Motor neuron (in vitro differentiated cells): Measurements from ENCODE around the gene SMIM27. TPM values are rescaled to one million over a fixed set of nuclear protein-coding genes. Genes with fewer than 3 reads are reported as not detected.
"Not testable (repeated sequence)": the region's sequence is repeated elsewhere in the genome, so short reads cannot be mapped to it uniquely, and the experiment has no call there.

ENCODE experiments used
- ATAC-seq, 8 experiments: fragments of 200-7000 bp; cut with Tn5 transposase; replicated peaks in 6 of 8; 2 replicates each; pipeline ENCODE4 v1.8.0; 2021; ENCODE audit warnings: mild to moderate bottlenecking in 8 of 8, moderate library complexity in 8 of 8
- H3K27ac ChIP-seq, 2 donors: fragments of 250-450 bp; sonication (Bioruptor Pico); 2 replicates each; pipeline ENCODE4 v1.9.0; 2021; ENCODE audit warnings: antibody characterized with exemption in 2 of 2, mild to moderate bottlenecking in 2 of 2, moderate library complexity in 1 of 2
- H3K4me1 ChIP-seq, 2 donors: fragments of 250-450 bp; sonication (Bioruptor Pico); replicated peaks in 1 of 2; 2 replicates each; pipeline ENCODE4 v1.6.1; 2021; ENCODE audit warnings: antibody characterized with exemption in 2 of 2, mild to moderate bottlenecking in 2 of 2, moderate library complexity in 1 of 2
- H3K4me3 ChIP-seq, 5 donors: fragments of 250-450 bp; sonication (Bioruptor Pico); 2 replicates each; pipeline ENCODE4 v1.9.0; 2021; ENCODE audit warnings: antibody characterized with exemption in 5 of 5, mild to moderate bottlenecking in 5 of 5, moderate library complexity in 4 of 5
- WGBS, 10 experiments: fragments of 450-650 bp; shearing (Covaris generic); methylation state at CpG; one replicate each; pipeline ENCODE4 v1.0.0; 2022; 5-methylcytosine and 5-hydroxymethylcytosine counted together
- in situ Hi-C, 9 experiments: fragments of 400-800 bp; cut with MboI; loops; one replicate each; pipeline ENCODE4 v1.15.0; 2021; ENCODE audit warnings: low sequenced_read_pairs in 9 of 9, low pct_unique_long_range_greater_than_20kb in 2 of 9; ENCODE audit not compliant: unreplicated experiment in 9 of 9
- total RNA-seq, 8 experiments: library from RNA; unstranded; fragments of 300-600 nt; gene quantifications; 2 replicates each; pipeline versions ENCODE4 v1.2.3 to v1.2.4, GENCODE V29; 2022

SMIM27 gene
- 10 to 100 TPM; 15.6 to 38.4 (median 19.5) TPM for total RNA-seq

GRCh38 chr9:32552172-32552872 is at the start of gene SMIM27, which contains the start of gene TOPORS:
Gene SMIM27, plus strand, starts transcription at chr9:32552327. Its CDS starts 108 bp downstream, at chr9:32552435.
Gene TOPORS, minus strand, starts transcription at chr9:32552586. Its CDS starts 150 bp downstream, at chr9:32552436.
- WGBS, 10 experiments: 0 to 3% (median 0%) methylated on average over 3 to 30 of the region's 46 CpGs
- peak; percentile 72 to 78 (median 73) for ATAC-seq
- H3K27ac ChIP-seq: peak within 1 kb of the TSS; percentile 96 to 97
- peak within 1 kb of the TSS; percentile 75 to 100 (median 96) for H3K4me3 ChIP-seq
- peaks cover 4 to 6% of the 10 kb centered on the region in 2 donors for H3K4me1 ChIP-seq
- in situ Hi-C loops: loop anchor here in 3 of 9 experiments (25.0 kb wide), 2 partner anchors 165 to 435 kb away; partner anchors contain the start of gene ACO1 (in 3 of the 3)

- Histone ChIP-seq H3K4me3 (no peak overlapping the region), H3K27ac (no peak overlapping the region), H3K4me1 (no peaks in the 10 kb centered on the region)
- peak in 3 of 8 experiments; percentile 11 to 66 (median 66) for ATAC-seq
- 33 to 84% (median 71%) methylated on average over 1 to 4 of the region's 4 CpGs; no CpG with 5 or more reads in 3 of the 10 experiments for WGBS, 10 experiments
- in situ Hi-C loops: no loop called here
Measured at GRCh38 chr9:32502464-32502863, 49.7 kb upstream of the SMIM27 start.

GRCh38 chr9:32503008-32503407 is 49.1 kb upstream of the SMIM27 start:
- H3K4me1 ChIP-seq: no peaks in the 10 kb centered on the region
- in situ Hi-C loops: no loop called here
- peak in 3 of 8 experiments; percentile 13 to 67 (median 67) for ATAC-seq
- no peak overlapping the region for H3K4me3 ChIP-seq
- WGBS, 10 experiments: 0 to 100% (median 49%) methylated on average over 1 to 3 of the region's 3 CpGs; no CpG with 5 or more reads in 1 of the 10 experiments
- no peak overlapping the region for H3K27ac ChIP-seq

GRCh38 chr9:32508728-32509127 is 43.4 kb upstream of the SMIM27 start:
- in situ Hi-C loops: no loop called here
- Histone ChIP-seq H3K4me1 (no peaks in the 10 kb centered on the region), H3K27ac (no peak overlapping the region), H3K4me3 (no peak overlapping the region)
- ATAC-seq: no peak
- 80 to 100% methylated on average over 1 of the region's 1 CpG; no CpG with 5 or more reads in 8 of the 10 experiments for WGBS, 10 experiments

GRCh38 chr9:32516241-32516640 is 35.9 kb upstream of the SMIM27 start:
- Histone ChIP-seq H3K27ac (no peak overlapping the region), H3K4me3 (no peak overlapping the region), H3K4me1 (no peaks in the 10 kb centered on the region)
- in situ Hi-C loops: no loop called here
- no peak for ATAC-seq

GRCh38 chr9:32518276-32518675 is 33.9 kb upstream of the SMIM27 start:
- H3K4me3 ChIP-seq: no peak overlapping the region
- H3K4me1 ChIP-seq: no peaks in the 10 kb centered on the region
- in situ Hi-C loops: no loop called here
- ATAC-seq: no peak
- H3K27ac ChIP-seq: no peak overlapping the region
- 36 to 100% (median 79%) methylated on average over 1 of the region's 1 CpG for WGBS, 10 experiments

GRCh38 chr9:32523910-32524309 is 28.2 kb upstream of the SMIM27 start:
- in situ Hi-C loops: no loop called here
- no peak for ATAC-seq
- no peak overlapping the region for H3K27ac ChIP-seq
- WGBS, 10 experiments: 20 to 100% (median 100%) methylated on average over 1 of the region's 1 CpG; no CpG with 5 or more reads in 3 of the 10 experiments
- peaks cover 0 to 4% of the 10 kb centered on the region in 2 donors for H3K4me1 ChIP-seq
- H3K4me3 ChIP-seq: no peak overlapping the region

- ATAC-seq, H3K4me1 ChIP-seq, in situ Hi-C loops, H3K27ac ChIP-seq: not testable (repeated sequence)
- peak overlapping the region in 2 of 5 donors; percentile 48 to 55 for H3K4me3 ChIP-seq
- 76 to 100% (median 94%) methylated on average over 1 to 9 of the region's 11 CpGs; no CpG with 5 or more reads in 2 of the 10 experiments for WGBS, 10 experiments
Measured at GRCh38 chr9:32524558-32524891, 27.6 kb upstream of the SMIM27 start.

GRCh38 chr9:32524892-32525708 is 27.0 kb upstream of the SMIM27 start:
- in situ Hi-C loops: no loop called here
- Histone ChIP-seq H3K4me3 (peak overlapping the region in 4 of 5 donors; percentile 48 to 66 (median 54)), H3K4me1 (peaks cover 0 to 4% of the 10 kb centered on the region in 2 donors), H3K27ac (no peak overlapping the region)
- ATAC-seq: peak in 5 of 8 experiments; percentile 5 to 26 (median 5)
- WGBS, 10 experiments: 5 to 88% (median 50%) methylated on average over 3 to 15 of the region's 22 CpGs; no CpG with 5 or more reads in 1 of the 10 experiments

GRCh38 chr9:32525709-32526030 is 26.5 kb upstream of the SMIM27 start:
- no peak overlapping the region for H3K27ac ChIP-seq
- in situ Hi-C loops: no loop called here
- WGBS, 10 experiments: 0 to 40% (median 0%) methylated on average over 1 to 2 of the region's 4 CpGs; no CpG with 5 or more reads in 3 of the 10 experiments

GRCh38 chr9:32526041-32526706 is 26.0 kb upstream of the SMIM27 start, which contains the start of gene RIGI:
Gene RIGI, minus strand, starts transcription at chr9:32526196. Its CDS starts 30 bp downstream, at chr9:32526166.
- H3K4me3 ChIP-seq: peak within 1 kb of the TSS; percentile 48 to 66 (median 52)
- no peak within 1 kb of the TSS for H3K27ac ChIP-seq
- in situ Hi-C loops: no loop called here
- H3K4me1 ChIP-seq: peaks cover 0 to 4% of the 10 kb centered on the region in 2 donors
- 0 to 7% (median 0%) methylated on average over 2 to 22 of the region's 37 CpGs for WGBS, 10 experiments
- peak; percentile 88 to 94 (median 91) for ATAC-seq

More at GRCh38 chr9:32525709-32526030, 26.5 kb upstream of the SMIM27 start:
- Histone ChIP-seq H3K4me3 (peak overlapping the region; percentile 48 to 66 (median 52)), H3K4me1 (peaks cover 0 to 4% of the 10 kb centered on the region in 2 donors)
- ATAC-seq: peak in 3 of 8 experiments; percentile 15 to 27 (median 20)

GRCh38 chr9:32526707-32527048 is 25.4 kb upstream of the SMIM27 start:
- 0 to 33% (median 9%) methylated on average over 1 to 2 of the region's 2 CpGs for WGBS, 10 experiments
- ATAC-seq: no peak
- Histone ChIP-seq H3K4me1 (peaks cover 0 to 4% of the 10 kb centered on the region in 2 donors), H3K4me3 (peak overlapping the region; percentile 48 to 66 (median 52)), H3K27ac (no peak overlapping the region)
- in situ Hi-C loops: no loop called here

- Histone ChIP-seq H3K4me1 (no peaks in the 10 kb centered on the region), H3K4me3 (no peak overlapping the region), H3K27ac (no peak overlapping the region)
- WGBS, 10 experiments: 79 to 100% (median 92%) methylated on average over 1 to 6 of the region's 6 CpGs
- in situ Hi-C loops: no loop called here
- ATAC-seq: no peak
Measured at GRCh38 chr9:32533336-32533735, 18.8 kb upstream of the SMIM27 start.
